LNCaP clone FGC (cell line): ENCODE data around the gene AJM1.
"Not testable (repeated sequence)": the region's sequence is repeated elsewhere in the genome, so short reads cannot be mapped to it uniquely, and the experiment has no call there.

Experiments used
- DNase-seq: peaks from one replicate; pipeline ENCODE4 v3.0.0-alpha.2; 2011; ENCODE audit warnings: low read depth
- H3K4me3 ChIP-seq: 2 replicates; pipeline ENCODE4 v1.5.1; 2011; ENCODE audit warnings: mild to moderate bottlenecking, low read depth, low read length, control low read depth
- TF ChIP-seq, protein P1 (sequence below): IDR thresholded peaks from 2 replicates; pipeline ENCODE4 v1.5.1; 2012; ENCODE audit warnings: mild to moderate bottlenecking; ENCODE audit not compliant: control insufficient read depth, insufficient read depth; ENCODE audit errors: extremely low read depth

Gene AJM1

GRCh38 chr9:136799079-136799853, 43.0 kb upstream of the AJM1 start:
- TF ChIP-seq, protein P1, sequence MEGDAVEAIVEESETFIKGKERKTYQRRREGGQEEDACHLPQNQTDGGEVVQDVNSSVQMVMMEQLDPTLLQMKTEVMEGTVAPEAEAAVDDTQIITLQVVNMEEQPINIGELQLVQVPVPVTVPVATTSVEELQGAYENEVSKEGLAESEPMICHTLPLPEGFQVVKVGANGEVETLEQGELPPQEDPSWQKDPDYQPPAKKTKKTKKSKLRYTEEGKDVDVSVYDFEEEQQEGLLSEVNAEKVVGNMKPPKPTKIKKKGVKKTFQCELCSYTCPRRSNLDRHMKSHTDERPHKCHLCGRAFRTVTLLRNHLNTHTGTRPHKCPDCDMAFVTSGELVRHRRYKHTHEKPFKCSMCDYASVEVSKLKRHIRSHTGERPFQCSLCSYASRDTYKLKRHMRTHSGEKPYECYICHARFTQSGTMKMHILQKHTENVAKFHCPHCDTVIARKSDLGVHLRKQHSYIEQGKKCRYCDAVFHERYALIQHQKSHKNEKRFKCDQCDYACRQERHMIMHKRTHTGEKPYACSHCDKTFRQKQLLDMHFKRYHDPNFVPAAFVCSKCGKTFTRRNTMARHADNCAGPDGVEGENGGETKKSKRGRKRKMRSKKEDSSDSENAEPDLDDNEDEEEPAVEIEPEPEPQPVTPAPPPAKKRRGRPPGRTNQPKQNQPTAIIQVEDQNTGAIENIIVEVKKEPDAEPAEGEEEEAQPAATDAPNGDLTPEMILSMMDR, result no peak
- peak overlapping the region; percentile 81 for H3K4me3 ChIP-seq
- no peak for DNase-seq

GRCh38 chr9:136799854-136800657, 42.2 kb upstream of the AJM1 start:
- peak overlapping the region; percentile 81 for H3K4me3 ChIP-seq
- TF ChIP-seq, protein P1, result no peak
- DNase-seq, result peak; percentile 89

- no peak for DNase-seq
- TF ChIP-seq, protein P1, result no peak
- no peak overlapping the region for H3K4me3 ChIP-seq
Observed at GRCh38 chr9:136802321-136802720, 40.0 kb upstream of the AJM1 start.

DNA sequence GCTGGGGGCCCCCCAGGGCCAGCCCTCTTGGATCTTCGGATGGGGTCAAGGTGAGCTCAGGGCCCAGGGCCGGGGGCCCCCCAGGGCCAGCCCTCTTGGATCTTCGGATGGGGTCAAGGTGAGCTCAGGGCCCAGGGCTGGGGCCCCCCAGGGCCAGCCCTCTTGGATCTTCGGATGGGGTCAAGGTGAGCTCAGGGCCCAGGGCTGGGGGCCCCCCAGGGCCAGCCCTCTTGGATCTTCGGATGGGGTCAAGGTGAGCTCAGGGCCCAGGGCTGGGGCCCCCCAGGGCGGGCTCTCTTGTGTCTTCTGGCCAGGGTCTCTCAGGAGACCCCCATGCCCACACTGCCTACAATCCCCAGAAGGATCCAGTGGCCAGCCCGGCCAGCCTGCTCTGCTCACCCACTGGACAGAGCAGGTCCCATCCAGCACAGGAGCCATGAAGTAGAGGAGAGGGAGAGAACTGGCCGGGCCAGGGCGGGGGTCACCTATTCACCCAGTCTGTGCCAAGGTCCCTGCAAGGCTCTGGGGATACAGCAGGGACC, 39.2 kb upstream of the AJM1 start:
- not testable (repeated sequence) for DNase-seq

DNA sequence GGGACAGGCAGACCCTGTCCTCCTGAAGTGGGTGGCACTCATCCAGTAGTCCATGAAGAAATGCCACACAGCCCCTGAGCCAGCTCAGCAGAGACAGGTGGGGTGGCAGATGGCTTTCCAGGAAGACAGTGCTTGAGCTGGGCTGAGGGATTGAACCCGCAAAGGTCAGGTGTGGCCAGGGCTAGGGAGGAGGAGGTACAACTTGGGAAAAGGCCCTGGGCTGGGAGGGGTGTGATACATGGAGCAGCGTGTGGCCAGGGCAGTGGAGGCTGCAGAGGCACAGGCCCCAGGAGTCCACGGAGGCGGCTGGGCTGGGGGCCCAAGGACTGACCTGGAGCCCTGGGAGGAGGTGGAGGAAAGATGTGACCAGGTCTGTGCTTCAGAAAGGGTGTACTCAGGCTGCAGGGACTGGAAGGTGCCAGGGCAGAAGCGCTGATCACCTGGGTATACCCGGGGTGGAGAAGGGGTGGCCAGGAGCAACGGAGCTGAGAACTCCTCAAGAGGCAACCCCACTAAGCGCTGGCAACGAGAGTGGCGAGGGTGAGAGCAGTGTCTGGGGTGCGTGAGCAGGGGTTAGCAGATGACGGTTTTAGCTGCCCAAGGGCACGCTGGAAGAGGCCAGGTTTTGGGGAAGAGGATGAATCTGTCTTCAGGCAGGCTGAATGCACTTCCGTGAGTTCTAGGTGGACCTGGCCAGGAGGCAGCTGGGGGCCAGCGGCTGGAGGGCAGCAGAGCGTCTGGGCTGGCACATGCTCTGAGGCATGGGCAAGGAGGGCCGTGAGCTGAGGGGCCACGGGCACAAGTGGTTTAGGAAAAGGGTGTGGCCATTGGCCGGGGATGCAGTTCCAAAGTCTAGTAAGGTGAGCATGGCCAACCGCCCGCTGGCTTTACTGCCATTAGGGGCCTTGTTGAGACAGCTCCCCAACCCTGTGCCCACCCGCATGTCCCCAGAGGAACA, 38.4 kb upstream of the AJM1 start:
- TF ChIP-seq, protein P1, result no peak
- no peak overlapping the region for H3K4me3 ChIP-seq
- no peak for DNase-seq

More for the DNA sequence above, 39.2 kb upstream of the AJM1 start:
- H3K4me3 ChIP-seq, result not testable (repeated sequence)

GRCh38 chr9:136804509-136805206, 37.6 kb upstream of the AJM1 start:
- TF ChIP-seq, protein P1, result no peak
- peak; percentile 91 for DNase-seq
- no peak overlapping the region for H3K4me3 ChIP-seq
